ENCODE results near the gene TBC1D22A. TPM values are rescaled to one million over a fixed set of nuclear protein-coding genes. Genes with fewer than 3 reads are reported as not detected.

Gene TBC1D22A
- total RNA-seq, 1 experiment from 2014 or later = 14.3 TPM

DNA sequence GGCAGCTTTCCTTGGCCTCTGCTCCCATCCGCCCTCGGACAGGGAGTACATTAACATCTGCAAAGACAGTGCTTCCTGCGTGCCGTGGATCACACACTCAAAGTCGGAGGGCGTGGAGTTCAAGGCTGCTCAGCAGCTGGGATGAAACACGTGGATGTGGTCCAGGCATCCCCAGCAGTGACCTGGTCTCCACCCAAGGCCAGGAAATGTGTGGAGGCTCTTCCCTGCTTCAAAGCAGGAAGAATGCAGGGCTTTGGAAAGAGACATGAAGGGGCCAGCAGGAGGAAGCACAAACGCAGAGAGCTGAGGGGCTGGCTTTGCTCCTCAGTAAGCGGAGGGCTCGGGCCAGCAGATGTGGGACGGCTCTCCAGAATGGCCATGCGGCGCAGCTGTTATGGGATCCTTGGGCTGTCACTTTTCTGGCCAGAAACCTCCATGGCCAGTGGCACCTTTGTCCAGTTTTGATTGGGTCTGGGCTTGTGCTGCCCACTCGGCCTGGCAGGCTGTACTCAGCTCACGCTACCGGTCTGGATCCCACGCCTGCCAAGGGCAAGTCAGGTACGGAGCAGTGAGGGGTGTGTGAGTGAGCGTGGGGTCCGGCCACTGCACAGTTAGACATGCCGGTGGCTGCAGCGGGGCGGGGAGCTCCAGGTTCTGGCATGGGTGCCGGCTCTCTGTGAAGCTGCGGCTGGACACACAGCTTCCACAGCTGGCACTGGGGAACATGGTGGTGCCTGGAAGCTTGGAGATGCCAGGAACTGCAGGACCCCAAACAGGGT lies 438.0 kb downstream of the TBC1D22A start:
- intact Hi-C loops (cut with micrococcal nuclease) = no loop called here
- POLR2A ChIA-PET (ENCODE audit: unreplicated experiment) = no interaction called here
- H3K9ac ChIP-seq (ENCODE audit: low read length) = no peak overlapping the region
- no peaks in the 10 kb centered on the region for H3K9me2 ChIP-seq (replicated peaks; ENCODE audit: low read length)
- no peaks in the 10 kb centered on the region for H3K36me3 ChIP-seq (ENCODE audit: low read depth, low read length)
- CTCF ChIA-PET = no interaction called here
- no peak for ATAC-seq
- no peaks in the 10 kb centered on the region for H3K4me1 ChIP-seq (ENCODE audit: insufficient read depth, low read length)
- BruUV-seq (replicated peaks) = no TSS peak
- no peak overlapping the region for H3K27ac ChIP-seq (ENCODE audit: low read length)
- H3K4me3 ChIP-seq (ENCODE audit: low read length) = no peak overlapping the region
- H3K27me3 ChIP-seq (ENCODE audit: low read length) = no peaks in the 10 kb centered on the region
- no peaks in the 10 kb centered on the region for H3F3A ChIP-seq (ENCODE audit: low read length, unreplicated experiment)
- no peaks in the 10 kb centered on the region for H4K20me1 ChIP-seq (ENCODE audit: low read length)
- no peaks in the 10 kb centered on the region for H3K79me2 ChIP-seq (ENCODE audit: low read length)
- no peak overlapping the region for H3K4me2 ChIP-seq (ENCODE audit: low read length)
- no peak for DNase-seq
- H2AFZ ChIP-seq (ENCODE audit: low read length) = no peak overlapping the region
- no peak for TF ChIP-seq EZH2phosphoT487 (IDR thresholded peaks at IDR 0.05; ENCODE audit: borderline replicate concordance, low read length)
- no peak for TF ChIP-seq CTCF (conservative IDR thresholded peaks at IDR 0.05; ENCODE audit: low read depth, low read length)
- no peak for TF ChIP-seq EZH2 (IDR thresholded peaks at IDR 0.05; ENCODE audit: low read length, unreplicated experiment)
- no peaks in the 10 kb centered on the region for H3K9me3 ChIP-seq (ENCODE audit: low read length)

GRCh38 chr22:47201186-47201995 lies 438.9 kb downstream of the TBC1D22A start:
- Histone ChIP-seq H3K4me2 (ENCODE audit: low read length) (no peak overlapping the region), H2AFZ (ENCODE audit: low read length) (no peak overlapping the region), H3F3A (ENCODE audit: low read length, unreplicated experiment) (no peaks in the 10 kb centered on the region), H3K79me2 (ENCODE audit: low read length) (no peaks in the 10 kb centered on the region), H3K9me3 (ENCODE audit: low read length) (no peaks in the 10 kb centered on the region), H3K27ac (ENCODE audit: low read length) (no peak overlapping the region), H3K27me3 (ENCODE audit: low read length) (no peaks in the 10 kb centered on the region), H4K20me1 (ENCODE audit: low read length) (no peaks in the 10 kb centered on the region), H3K4me1 (ENCODE audit: insufficient read depth, low read length) (no peaks in the 10 kb centered on the region), H3K9ac (ENCODE audit: low read length) (no peak overlapping the region), H3K9me2 (replicated peaks; ENCODE audit: low read length) (no peaks in the 10 kb centered on the region), H3K4me3 (ENCODE audit: low read length) (no peak overlapping the region), H3K36me3 (ENCODE audit: low read depth, low read length) (no peaks in the 10 kb centered on the region)
- DNase-seq = no peak
- intact Hi-C loops (cut with micrococcal nuclease) = no loop called here
- ChIA-PET POLR2A (ENCODE audit: unreplicated experiment) (no interaction called here), CTCF (no interaction called here)
- TF ChIP-seq EZH2phosphoT487 (IDR thresholded peaks at IDR 0.05; ENCODE audit: borderline replicate concordance, low read length) = no peak
- no peak for TF ChIP-seq EZH2 (IDR thresholded peaks at IDR 0.05; ENCODE audit: low read length, unreplicated experiment)
- TF ChIP-seq CTCF (conservative IDR thresholded peaks at IDR 0.05; ENCODE audit: low read depth, low read length) = no peak
- no TSS peak for BruUV-seq (replicated peaks)
- no peak for ATAC-seq

Measured in PC-3 (cell line).